Thymus (tissue), 11 donors: ENCODE measurements around the gene DNAJC4. TPM values are rescaled to one million over a fixed set of nuclear protein-coding genes. Genes with fewer than 3 reads are reported as not detected.

Source experiments
- DNase-seq, 9 donors: peaks; one replicate each; pipeline ENCODE4 v3.0.0-alpha.2; 2013; ENCODE audit warnings: low spot score in 9 of 9, low read depth in 6 of 9, missing footprints in 1 of 9
- H3K27ac ChIP-seq, 2 donors: one replicate each; pipeline ENCODE4 v1.5.1; 2013; ENCODE audit warnings: control low read depth in 1 of 2, low read depth in 1 of 2, low read length in 1 of 2, mild to moderate bottlenecking in 1 of 2, moderate library complexity in 1 of 2
- H3K27me3 ChIP-seq, 2 donors: one replicate each; pipeline ENCODE4 v1.5.1; 2013; ENCODE audit warnings: low read length in 1 of 2; ENCODE audit not compliant: control insufficient read depth in 2 of 2, insufficient read depth in 1 of 2
- H3K36me3 ChIP-seq, 2 donors: one replicate each; pipeline ENCODE4 v1.5.1; 2013; ENCODE audit warnings: low read length in 1 of 2, mild to moderate bottlenecking in 1 of 2, moderate library complexity in 1 of 2; ENCODE audit not compliant: control insufficient read depth in 2 of 2, insufficient read depth in 2 of 2
- H3K4me1 ChIP-seq, 2 donors: one replicate each; pipeline ENCODE4 v1.5.1; 2013; ENCODE audit warnings: low read length in 2 of 2; ENCODE audit not compliant: control insufficient read depth in 2 of 2, insufficient read depth in 2 of 2
- H3K4me3 ChIP-seq, 2 donors: one replicate each; pipeline ENCODE4 v1.5.1; 2013; ENCODE audit warnings: low read length in 2 of 2, control low read depth in 1 of 2, mild to moderate bottlenecking in 1 of 2
- H3K9me3 ChIP-seq, 2 donors: one replicate each; pipeline ENCODE4 v1.5.1; 2013; ENCODE audit warnings: low read length in 1 of 2, mild to moderate bottlenecking in 1 of 2; ENCODE audit not compliant: control insufficient read depth in 2 of 2, insufficient read depth in 1 of 2
- WGBS: extraction: QIAGEN DNeasy Blood & Tissue Kit; methylation state at CpG from one replicate; pipeline ENCODE4 v1.1.7; 2013; 5-methylcytosine and 5-hydroxymethylcytosine counted together
- polyA plus RNA-seq: library from polyadenylated mRNA; stranded (reverse); fragments of 200-250 nt; gene quantifications from one replicate; pipeline ENCODE4 v1.2.3, GENCODE V29; 2013
- total RNA-seq: library from RNA; stranded (reverse); fragments of 120-200 nt; gene quantifications from one replicate; pipeline ENCODE4 v1.2.4, GENCODE V29; 2013
- donor health status: healthy.

Gene DNAJC4
- total and polyA plus RNA-seq, 2 donors: 18.1 to 134 TPM

DNA sequence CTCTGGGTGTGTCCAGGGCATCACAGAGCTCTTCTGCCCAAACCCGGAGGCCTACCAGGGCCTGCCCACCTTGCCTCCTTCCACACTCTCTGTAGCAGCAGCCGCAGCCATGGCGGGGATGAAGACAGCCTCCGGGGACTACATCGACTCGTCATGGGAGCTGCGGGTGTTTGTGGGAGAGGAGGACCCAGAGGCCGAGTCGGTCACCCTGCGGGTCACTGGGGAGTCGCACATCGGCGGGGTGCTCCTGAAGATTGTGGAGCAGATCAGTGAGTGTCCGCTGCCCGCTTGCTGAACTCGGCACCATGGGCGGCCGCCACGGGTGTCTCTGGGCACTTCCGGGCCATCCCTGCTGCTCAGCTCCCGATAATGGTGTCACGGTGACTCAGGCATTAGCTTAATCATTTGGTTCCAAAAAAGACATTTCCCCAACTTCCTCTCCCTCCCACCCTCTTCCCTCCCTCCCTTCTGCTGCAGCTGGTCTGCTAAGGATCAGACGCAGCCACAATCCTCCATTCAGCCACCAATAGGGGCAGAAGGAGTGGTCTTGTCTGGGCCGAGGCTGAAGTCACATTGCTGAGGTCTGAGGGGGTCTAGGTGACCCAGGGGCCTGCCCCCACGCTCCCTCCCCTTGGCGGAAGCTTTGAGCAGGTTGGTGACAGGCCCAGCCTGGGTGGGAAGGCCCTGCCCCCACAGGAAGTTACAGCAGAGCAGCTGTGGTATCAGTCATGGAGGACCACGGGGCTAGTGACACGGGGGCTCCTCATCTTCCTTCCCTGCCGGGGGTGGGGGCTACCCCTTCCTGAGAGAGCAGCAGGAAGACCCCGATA, 22.9 kb upstream of the DNAJC4 start:
- peak in 4 of 9 donors; percentile 81 to 91 (median 86) for DNase-seq
- H3K4me3 ChIP-seq: peak overlapping the region; percentile 70 to 98
- H3K4me1 ChIP-seq: peaks cover 12 to 52% of the 10 kb centered on the region in 2 donors
- WGBS: 3% methylated on average over 30 of the region's 30 CpGs
- H3K27me3 ChIP-seq: no peaks in the 10 kb centered on the region
- peaks cover 0 to 6% of the 10 kb centered on the region in 2 donors for H3K9me3 ChIP-seq
- peak overlapping the region; percentile 86 to 96 for H3K27ac ChIP-seq
- H3K36me3 ChIP-seq: peaks cover 56 to 74% of the 10 kb centered on the region in 2 donors

DNA sequence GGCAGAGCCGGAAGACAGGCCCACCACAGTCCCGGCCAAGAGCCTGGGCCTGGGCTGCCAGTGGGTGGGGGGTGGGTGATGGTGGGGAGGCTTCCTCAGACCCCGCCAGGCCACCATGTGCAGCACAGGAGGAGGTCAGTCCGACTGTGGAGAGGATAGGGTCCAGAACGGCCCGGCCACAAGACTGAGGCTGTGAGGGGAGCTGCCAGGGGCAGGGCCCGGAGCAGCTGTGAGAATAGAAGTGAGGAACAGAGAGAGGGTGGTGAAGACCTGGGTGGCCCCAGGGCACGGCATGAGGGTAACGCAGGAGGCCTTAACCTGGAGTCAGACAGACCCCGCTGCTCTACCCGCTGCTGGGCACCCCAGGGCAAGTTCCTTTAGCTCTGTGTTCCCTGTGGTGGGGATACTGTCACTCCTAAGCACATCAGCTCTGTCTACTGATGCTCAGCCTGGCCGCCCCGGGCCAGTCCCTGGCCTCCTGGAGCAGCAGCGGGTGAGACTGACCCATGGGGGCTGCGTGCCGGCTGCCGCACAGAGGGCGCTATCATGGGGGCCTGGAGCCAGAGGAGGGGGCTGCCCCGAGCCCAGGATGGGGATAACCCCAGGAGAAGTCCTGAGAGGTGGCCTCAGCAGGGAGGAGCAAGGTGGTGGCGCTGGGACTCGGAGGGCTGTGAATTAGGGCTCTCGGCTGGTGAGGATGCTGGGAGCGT, 22.1 kb upstream of the DNAJC4 start:
- peaks cover 12 to 52% of the 10 kb centered on the region in 2 donors for H3K4me1 ChIP-seq
- H3K9me3 ChIP-seq: peaks cover 0 to 6% of the 10 kb centered on the region in 2 donors
- H3K27me3 ChIP-seq: no peaks in the 10 kb centered on the region
- peak overlapping the region; percentile 86 to 96 for H3K27ac ChIP-seq
- 66% methylated on average over 23 of the region's 23 CpGs for WGBS
- no peak for DNase-seq
- peak overlapping the region; percentile 70 to 98 for H3K4me3 ChIP-seq
- H3K36me3 ChIP-seq: peaks cover 49 to 70% of the 10 kb centered on the region in 2 donors

DNA sequence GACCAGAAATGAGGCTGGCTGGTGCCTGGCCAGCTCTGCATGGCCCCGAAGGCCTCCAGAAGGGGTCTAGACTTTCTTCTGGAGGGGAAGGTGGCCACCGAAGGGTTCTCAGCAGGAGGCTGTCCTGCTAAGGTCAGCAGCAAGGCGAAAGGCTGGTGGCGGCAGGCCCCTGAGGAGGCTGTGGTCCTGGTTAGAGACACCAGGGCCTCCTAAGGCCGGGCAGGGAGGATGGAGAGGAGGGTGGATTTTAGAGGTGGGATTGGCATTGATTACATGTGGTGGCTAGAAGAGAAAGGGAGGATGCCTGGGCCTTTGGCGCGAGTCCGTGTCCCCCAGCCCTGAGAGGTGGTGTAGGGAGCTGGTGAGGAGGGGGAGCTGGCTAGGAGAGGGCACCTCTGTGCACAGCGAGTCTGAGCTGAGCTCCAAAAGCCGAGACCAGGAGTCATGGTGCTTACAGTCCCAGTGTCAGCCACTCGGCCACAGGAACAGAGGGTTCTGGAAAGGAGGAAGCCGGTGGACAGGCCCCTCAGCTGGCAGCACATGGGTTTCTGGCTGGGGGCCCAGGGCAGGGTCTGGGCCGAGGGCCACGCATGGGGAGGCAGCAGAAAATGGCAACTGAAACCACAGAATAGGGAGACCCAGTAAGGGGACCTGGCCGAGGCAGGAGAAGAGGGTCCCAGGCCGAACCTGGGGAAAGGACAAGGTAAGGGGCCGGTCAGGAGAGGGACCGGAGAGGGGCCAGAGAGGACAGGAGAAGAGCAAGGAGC, 21.4 kb upstream of the DNAJC4 start:
- H3K27ac ChIP-seq: peak overlapping the region in 1 of 2 donors; percentile 96
- 95% methylated on average over 18 of the region's 18 CpGs for WGBS
- peaks cover 12 to 46% of the 10 kb centered on the region in 2 donors for H3K4me1 ChIP-seq
- DNase-seq: no peak
- peaks cover 0 to 6% of the 10 kb centered on the region in 2 donors for H3K9me3 ChIP-seq
- no peaks in the 10 kb centered on the region for H3K27me3 ChIP-seq
- peaks cover 41 to 65% of the 10 kb centered on the region in 2 donors for H3K36me3 ChIP-seq
- peak overlapping the region in 1 of 2 donors; percentile 98 for H3K4me3 ChIP-seq

DNA sequence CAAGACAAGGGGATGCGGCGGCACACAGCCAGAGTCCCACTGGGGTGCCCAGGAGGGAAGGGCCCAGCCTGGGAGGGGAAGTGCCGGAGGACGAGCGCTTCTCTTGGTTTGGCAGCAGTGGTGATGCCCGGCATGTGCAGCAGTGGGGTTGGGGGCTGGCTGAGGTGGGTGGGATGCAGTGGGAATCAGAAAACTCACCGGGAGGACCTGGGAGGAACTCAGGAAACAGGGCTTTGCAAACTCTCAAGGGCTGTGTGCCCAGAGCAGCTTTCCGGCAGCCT, 20.8 kb upstream of the DNAJC4 start:
- DNase-seq: no peak
- Histone ChIP-seq H3K27me3 (no peaks in the 10 kb centered on the region), H3K4me3 (no peak overlapping the region), H3K36me3 (peaks cover 38 to 62% of the 10 kb centered on the region in 2 donors), H3K27ac (no peak overlapping the region), H3K9me3 (peaks cover 0 to 6% of the 10 kb centered on the region in 2 donors), H3K4me1 (peaks cover 12 to 42% of the 10 kb centered on the region in 2 donors)
- WGBS: 97% methylated on average over 8 of the region's 8 CpGs

DNA sequence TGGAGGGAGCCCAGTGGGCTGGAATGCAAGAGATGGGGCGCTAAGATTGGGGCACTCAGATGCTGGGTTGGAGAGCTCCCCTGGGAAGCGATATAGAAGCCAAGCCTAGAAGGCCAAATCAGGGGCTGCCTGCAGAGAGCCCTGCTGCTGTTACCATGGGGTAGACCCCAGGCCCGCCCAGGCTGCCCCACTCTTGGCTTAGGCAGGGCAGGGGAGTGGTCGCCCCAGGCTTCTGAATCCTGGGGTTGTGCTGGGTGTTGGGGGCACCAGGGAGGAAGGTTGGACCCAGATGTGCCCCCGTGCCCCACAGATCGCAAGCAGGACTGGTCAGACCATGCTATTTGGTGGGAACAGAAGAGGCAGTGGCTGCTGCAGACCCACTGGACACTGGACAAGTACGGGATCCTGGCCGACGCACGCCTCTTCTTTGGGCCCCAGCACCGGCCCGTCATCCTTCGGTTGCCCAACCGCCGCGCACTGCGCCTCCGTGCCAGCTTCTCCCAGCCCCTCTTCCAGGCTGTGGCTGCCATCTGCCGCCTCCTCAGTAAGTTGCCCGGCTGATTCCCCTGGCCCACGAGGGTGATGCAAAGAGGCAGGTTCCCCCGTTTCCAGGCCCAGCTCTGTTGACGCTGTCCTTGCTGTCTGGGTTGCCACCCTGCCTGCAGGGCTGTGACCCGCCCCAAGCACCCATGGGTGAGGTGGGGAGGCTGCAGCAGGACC, 19.9 kb upstream of the DNAJC4 start:
- WGBS: 98% methylated on average over 24 of the region's 24 CpGs
- Histone ChIP-seq H3K36me3 (peaks cover 44 to 62% of the 10 kb centered on the region in 2 donors), H3K27ac (no peak overlapping the region), H3K4me1 (peaks cover 12 to 37% of the 10 kb centered on the region in 2 donors), H3K4me3 (no peak overlapping the region), H3K9me3 (peaks cover 0 to 6% of the 10 kb centered on the region in 2 donors), H3K27me3 (no peaks in the 10 kb centered on the region)
- no peak for DNase-seq

DNA sequence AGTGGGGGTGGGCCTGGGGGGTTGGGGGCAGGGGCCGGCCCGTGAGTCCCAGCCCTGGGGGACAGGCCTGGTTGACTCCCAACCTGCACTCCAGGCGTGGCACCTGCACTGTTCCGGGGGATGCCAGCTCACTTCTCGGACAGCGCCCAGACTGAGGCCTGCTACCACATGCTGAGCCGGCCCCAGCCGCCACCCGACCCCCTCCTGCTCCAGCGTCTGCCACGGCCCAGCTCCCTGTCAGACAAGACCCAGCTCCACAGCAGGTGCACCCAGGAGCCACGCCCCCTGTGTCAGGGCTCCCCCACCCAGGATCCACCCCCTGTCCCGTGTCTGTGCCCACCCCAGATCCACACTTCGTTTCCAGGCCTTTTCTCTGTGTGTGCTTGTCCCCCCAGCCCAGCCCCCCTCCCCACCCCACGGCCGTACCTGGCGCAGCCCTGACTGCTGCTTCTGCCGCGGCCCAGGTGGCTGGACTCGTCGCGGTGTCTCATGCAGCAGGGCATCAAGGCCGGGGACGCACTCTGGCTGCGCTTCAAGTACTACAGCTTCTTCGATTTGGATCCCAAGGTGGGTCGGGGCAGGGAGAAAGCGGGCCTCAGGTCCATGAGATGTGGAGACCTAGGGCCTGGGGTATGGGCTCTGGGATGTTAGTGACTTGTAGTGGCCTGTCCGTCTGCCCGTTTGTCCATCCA, 19.0 kb upstream of the DNAJC4 start:
- WGBS: 95% methylated on average over 30 of the region's 30 CpGs
- DNase-seq: no peak
- Histone ChIP-seq H3K36me3 (peaks cover 47 to 67% of the 10 kb centered on the region in 2 donors), H3K4me3 (no peak overlapping the region), H3K9me3 (peaks cover 0 to 2% of the 10 kb centered on the region in 2 donors), H3K27me3 (no peaks in the 10 kb centered on the region), H3K27ac (no peak overlapping the region), H3K4me1 (peaks cover 5 to 28% of the 10 kb centered on the region in 2 donors)

DNA sequence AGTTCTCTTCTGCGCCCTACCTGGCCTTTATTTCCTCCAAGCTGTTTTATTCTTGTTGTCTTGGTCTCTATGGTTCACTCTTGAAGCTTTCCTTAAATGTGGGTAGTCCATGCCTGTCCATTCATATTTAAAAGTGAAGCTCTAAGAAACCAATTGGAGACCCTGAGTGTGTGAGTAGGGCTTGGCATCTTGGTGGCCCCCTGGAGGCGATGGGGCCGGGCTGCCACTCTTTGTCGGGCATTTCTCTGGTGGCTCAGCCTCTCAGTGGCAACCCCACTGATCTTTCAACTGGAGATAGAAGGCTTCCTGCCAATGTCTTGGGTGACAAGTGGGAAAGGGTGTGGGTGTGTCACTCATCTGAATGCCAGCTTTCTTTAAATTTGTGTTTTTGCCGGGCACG, 13.5 kb upstream of the DNAJC4 start:
- no peaks in the 10 kb centered on the region for H3K27me3 ChIP-seq
- H3K4me1 ChIP-seq: no peaks in the 10 kb centered on the region
- no peaks in the 10 kb centered on the region for H3K9me3 ChIP-seq
- no peak overlapping the region for H3K4me3 ChIP-seq
- H3K27ac ChIP-seq: no peak overlapping the region
- DNase-seq: no peak
- 90% methylated on average over 6 of the region's 6 CpGs for WGBS
- peaks cover 61 to 62% of the 10 kb centered on the region in 2 donors for H3K36me3 ChIP-seq

DNA sequence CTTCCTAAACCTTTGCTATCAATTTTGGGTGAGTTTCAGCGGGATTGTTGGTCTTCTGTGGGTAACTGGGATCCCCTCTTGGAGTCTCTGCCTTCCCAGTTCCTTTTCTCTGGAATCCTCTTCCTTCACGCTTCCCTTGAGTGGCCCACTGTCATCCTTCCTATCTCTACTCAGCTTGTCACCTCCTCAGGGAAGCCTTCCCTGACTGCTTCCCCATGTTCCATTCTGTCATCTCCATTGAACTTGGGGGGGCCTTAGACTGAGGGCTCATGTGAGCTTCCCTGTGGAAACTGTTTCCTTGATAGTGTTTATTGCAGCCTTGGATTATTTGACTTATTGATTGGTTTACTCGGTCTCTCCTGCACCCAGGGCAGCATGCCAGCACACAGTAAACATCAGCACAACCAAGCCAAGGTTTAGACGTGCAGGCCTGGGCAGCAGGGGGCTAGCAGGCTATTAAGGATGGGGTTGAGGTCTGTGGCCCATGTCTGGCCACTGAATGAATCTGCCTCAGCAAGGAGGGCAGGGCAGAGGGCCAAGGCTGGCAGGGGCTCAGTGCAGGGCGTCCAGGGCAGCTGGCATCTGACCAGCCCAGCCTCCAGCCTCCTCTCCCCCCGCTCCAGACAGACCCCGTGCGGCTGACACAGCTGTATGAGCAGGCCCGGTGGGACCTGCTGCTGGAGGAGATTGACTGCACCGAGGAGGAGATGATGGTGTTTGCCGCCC, 11.6 kb upstream of the DNAJC4 start:
- DNase-seq: no peak
- H3K9me3 ChIP-seq: no peaks in the 10 kb centered on the region
- no peak overlapping the region for H3K27ac ChIP-seq
- no peaks in the 10 kb centered on the region for H3K4me1 ChIP-seq
- H3K4me3 ChIP-seq: no peak overlapping the region
- WGBS: 96% methylated on average over 11 of the region's 11 CpGs
- H3K27me3 ChIP-seq: no peaks in the 10 kb centered on the region
- H3K36me3 ChIP-seq: peaks cover 66 to 69% of the 10 kb centered on the region in 2 donors
